Globus pallidus (tissue), 1 donor: ENCODE measurements around the gene ZNF557.

Experiments
- DNase-seq: peaks from one replicate; pipeline ENCODE4 v3.0.0-alpha.2; 2015; ENCODE audit warnings: low spot score

Gene ZNF557

GRCh38 chr19:7074705-7075282, 5.3 kb downstream of the ZNF557 start:
- no peak for DNase-seq

DNA sequence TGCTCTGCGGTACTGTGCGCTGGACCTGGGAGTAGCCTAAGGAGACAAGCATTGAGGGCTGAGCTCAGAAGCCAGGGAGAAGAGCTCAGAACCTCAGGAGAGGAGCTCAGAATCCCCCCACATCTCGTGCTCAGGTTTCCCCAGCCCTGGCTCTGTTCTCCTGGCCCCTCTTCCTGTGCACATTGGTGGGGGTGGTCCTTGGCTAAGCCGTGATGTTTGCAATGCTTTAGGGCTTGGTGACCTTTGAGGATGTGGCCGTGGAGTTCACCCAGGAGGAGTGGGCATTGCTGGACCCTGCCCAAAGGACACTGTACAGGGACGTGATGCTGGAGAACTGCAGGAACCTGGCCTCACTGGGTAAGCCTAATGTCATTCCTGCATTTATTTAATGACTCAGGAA, 6.6 kb downstream of the ZNF557 start:
- DNase-seq, result no peak

DNA sequence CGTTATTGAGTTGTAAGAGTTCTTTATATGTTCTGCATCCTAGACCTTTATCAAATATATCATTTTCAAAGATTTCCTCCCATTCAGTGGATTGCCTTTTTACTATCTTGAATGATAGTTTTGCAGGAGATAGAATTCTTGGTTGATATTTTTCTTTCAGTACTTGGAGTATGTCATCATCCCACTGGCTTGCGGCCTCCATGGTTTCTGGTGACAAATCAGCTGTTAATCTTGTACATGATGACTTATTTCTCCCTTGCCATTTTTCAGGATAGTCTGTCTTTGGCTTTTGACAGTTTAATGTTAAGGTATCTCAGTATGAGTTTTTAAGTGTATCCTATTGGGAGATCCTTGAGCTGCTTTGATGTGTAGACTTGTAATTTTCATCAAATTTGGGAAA, 8.5 kb downstream of the ZNF557 start:
- no peak for DNase-seq

GRCh38 chr19:7083076-7083956, 13.8 kb downstream of the ZNF557 start:
- DNase-seq, result no peak

- no peak for DNase-seq
These were observed 19.5 kb downstream of the ZNF557 start for GRCh38 chr19:7088999-7089398.

GRCh38 chr19:7098096-7098495, 28.6 kb downstream of the ZNF557 start:
- no peak for DNase-seq

DNA sequence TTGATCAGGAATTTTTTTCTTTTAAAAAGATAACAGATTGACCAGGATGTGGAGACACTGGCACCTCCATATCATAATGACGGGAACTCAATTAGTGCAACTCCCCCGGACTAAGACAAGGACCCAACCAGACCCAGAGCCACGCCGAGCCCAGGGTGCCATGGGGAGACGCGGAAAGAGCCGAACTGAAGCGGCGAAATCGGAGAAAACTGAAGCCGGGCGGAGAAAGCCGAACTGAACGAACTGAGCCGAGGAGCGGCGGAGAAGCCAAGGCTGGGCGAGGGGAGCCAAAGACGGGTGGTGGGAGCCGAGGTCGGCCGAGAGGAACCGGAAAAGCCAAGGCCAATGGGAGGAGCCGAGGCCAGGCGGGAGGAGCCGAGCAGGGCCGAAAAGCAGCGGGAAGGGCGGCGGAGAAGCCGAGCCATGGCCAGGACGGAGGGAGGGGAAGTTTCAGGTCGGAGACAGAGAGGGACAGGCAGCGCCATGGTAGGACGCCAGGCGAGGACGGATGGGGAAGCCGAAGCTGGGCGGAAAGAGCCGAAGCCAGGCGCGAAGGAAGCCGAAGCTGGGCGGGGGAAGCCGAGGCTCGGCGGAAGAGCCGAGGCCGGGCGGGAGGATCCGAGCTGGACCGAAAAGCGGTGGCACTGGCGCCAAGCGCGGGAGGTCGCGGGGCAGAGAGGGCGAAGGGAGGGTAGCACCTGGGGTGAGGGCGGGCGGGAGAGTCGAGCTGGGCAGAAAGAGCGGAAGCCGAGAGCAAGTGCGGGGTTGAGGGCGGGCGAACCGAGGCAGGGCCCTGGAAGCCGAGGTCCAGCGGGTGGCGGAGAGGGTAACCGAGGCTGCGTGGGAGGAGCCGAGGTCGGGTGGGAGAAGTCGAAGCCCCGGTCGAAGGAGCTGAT, 29.4 kb downstream of the ZNF557 start:
- peak; percentile 90 for DNase-seq

- no peak for DNase-seq
These were observed 30.1 kb downstream of the ZNF557 start for GRCh38 chr19:7099597-7099921.

GRCh38 chr19:7101498-7102253, 32.2 kb downstream of the ZNF557 start:
- DNase-seq, result no peak

DNA sequence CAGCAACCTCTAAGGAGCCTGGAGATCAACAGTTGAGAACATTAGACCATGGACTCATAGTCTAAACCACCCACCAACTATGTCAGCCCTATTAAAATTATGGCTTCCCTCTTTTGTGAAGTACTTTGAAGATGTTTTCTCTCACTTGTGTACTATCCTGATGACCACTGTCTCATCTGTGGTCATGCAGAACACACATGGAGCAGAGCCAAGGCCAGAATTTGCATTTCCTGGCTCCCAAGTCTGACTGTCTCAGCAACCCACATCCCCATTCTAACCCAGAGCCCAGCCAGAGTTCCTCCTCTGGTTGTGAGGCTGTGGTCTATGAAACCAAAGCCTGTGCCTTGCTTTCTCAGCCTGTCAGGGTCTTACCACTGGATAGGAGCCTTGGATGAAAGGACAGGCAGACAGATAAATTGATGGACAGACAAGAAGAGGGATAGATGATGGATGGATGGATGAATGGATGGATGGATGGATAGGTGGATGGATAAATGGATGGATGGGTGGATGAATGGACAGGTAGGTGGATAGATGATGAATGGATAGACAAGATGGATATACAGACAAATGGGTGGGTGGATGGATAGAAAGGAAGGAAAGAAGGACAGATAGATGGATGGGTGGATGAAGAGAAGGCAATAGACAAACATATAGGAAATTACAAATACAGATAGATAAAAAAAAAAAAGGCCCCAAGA, 35.4 kb downstream of the ZNF557 start:
- peak; percentile 16 for DNase-seq

- DNase-seq, result no peak
These were observed 37.5 kb downstream of the ZNF557 start for GRCh38 chr19:7106711-7107657.

- no peak for DNase-seq
These were observed 40.3 kb downstream of the ZNF557 start for GRCh38 chr19:7109678-7110289.

DNA sequence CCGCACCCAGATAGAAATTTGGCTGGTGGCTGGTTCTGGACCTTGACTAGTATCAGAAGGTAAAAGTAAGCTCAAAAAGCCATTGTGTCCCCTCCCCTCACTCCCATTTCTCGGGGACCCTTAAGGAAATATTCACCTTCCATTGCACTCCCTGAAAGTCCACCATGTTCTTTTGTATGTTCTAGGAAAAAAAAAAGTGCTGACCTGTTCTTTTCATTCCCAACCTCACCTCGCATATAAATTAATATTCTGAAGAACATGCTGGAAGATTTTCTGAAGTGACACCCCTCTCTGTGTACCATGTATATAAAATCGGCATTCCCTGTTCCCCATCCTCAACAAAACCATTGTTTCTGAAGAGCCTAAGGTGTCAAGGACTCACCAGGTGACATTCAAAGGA, 43.2 kb downstream of the ZNF557 start:
- no peak for DNase-seq

DNA sequence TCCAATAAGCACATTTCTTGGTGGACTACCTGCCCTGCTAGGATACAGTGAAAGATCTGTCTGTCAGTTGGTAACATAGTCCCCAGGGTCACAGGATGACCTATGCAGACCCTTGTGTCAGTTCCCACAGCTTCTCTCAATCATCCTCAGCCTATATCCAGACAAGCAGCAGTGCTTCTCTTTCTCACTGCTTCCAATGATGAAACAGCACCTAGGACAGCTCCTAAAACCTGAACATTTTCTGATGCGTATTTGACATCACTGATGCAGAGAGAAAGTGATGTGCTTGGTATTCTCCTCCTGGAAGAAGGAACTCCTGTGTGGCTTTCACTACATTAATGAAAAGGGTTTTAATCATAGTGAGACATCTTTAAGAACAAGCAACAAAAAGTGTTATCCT, 43.7 kb downstream of the ZNF557 start:
- DNase-seq, result no peak

- peak; percentile 96 for DNase-seq
These were observed 46.2 kb downstream of the ZNF557 start for GRCh38 chr19:7115721-7116120.

DNA sequence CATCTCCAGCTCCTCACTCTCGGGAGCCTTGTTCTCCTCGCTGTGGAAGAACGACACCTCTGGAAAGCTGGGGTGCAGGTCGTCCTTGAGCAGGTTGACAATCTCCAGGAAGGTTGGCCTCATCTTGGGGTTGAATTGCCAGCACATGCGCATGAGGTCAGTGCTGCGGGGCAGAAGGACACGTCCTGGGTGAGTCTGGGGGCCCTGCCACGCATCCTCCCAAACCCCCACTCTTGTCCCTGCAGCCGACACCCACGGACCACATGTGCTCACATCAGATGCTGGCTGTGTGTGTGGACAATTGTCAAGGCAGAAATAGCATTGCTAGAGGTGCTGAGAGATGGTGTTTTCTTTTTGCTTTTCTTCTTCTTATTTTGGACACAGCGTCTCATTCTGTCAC, 47.7 kb downstream of the ZNF557 start:
- no peak for DNase-seq

DNA sequence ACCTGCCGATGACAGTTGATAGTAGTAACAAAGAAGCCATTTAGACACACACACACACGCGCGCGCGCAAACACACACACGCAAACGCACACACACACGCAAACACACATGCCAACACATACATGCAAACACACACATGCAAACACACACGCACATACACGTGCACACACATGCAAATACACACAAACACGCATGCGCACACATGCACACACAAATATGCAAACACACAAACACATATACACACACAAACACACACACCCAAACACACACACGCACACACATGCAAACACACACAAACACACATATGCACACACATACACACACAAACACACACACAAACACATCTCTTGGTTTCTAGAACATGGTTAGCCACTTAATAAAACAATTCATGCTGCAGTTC, 50.1 kb downstream of the ZNF557 start:
- no peak for DNase-seq

DNA sequence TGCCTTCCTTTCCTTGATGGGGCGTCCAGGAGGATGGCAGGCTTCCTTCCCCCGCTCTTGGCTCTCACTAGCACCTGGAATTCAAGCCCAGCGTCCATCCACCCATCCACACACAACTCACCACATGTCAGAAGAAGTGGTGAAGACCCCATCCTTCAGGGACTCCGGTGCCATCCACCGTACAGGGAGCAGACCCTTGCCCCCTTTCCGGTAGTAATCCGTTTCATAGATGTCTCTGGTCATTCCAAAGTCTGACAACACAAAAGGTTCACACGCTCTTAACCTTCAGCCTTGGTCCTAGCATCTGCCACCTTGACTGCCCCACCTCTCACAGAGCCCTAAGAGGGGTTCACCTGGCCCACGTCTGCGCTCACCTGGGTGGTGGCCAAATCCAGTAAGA, 51.0 kb downstream of the ZNF557 start:
- no peak for DNase-seq

GRCh38 chr19:7122701-7123100, 53.2 kb downstream of the ZNF557 start:
- DNase-seq, result no peak

- DNase-seq, result no peak
These were observed 55.3 kb downstream of the ZNF557 start for GRCh38 chr19:7124782-7125181.
